GM19023 (cell line): Measurements from ENCODE around the gene NELFE.
"Not testable (repeated sequence)": the region's sequence is repeated elsewhere in the genome, so short reads cannot be mapped to it uniquely, and the experiment has no call there.

ENCODE experiments used
- ATAC-seq: cut with Tn5 transposase; IDR thresholded peaks from one replicate; pipeline ENCODE4 v1.9.1; 2021; ENCODE audit warnings: mild to moderate bottlenecking, moderate library complexity; ENCODE audit not compliant: unreplicated experiment

NELFE gene

GRCh38 chr6:31976065-31976464 is 17.3 kb upstream of the NELFE start:
- not testable (repeated sequence) for ATAC-seq

- no peak for ATAC-seq
Observed at GRCh38 chr6:31972709-31973350, 14.1 kb upstream of the NELFE start.

- ATAC-seq, result peak; percentile 93
Observed at GRCh38 chr6:31971993-31972708, 13.4 kb upstream of the NELFE start, which contains the start of gene DXO. Gene DXO (minus strand): TSS chr6:31972138. CDS start chr6:31971675, 463 bp downstream.

- ATAC-seq, result no peak
Observed at GRCh38 chr6:31971279-31971992, 12.7 kb upstream of the NELFE start.

GRCh38 chr6:31970604-31971271 is 12.0 kb upstream of the NELFE start:
- no peak for ATAC-seq

- ATAC-seq, result no peak
Observed at GRCh38 chr6:31969712-31970603, 11.2 kb upstream of the NELFE start.

GRCh38 chr6:31968791-31969711 is 10.3 kb upstream of the NELFE start:
- no peak for ATAC-seq

GRCh38 chr6:31968326-31968725 is 9.6 kb upstream of the NELFE start:
- no peak for ATAC-seq

GRCh38 chr6:31967926-31968320 is 9.2 kb upstream of the NELFE start:
- ATAC-seq, result no peak

GRCh38 chr6:31966997-31967925 is 8.5 kb upstream of the NELFE start:
- ATAC-seq, result no peak

GRCh38 chr6:31966506-31966905 is 7.7 kb upstream of the NELFE start:
- no peak for ATAC-seq

- no peak for ATAC-seq
Observed at GRCh38 chr6:31965700-31966099, 6.9 kb upstream of the NELFE start.

- no peak for ATAC-seq
Observed at GRCh38 chr6:31963921-31964320, 5.2 kb upstream of the NELFE start.

GRCh38 chr6:31961616-31962015 is 2.8 kb upstream of the NELFE start:
- ATAC-seq, result no peak

GRCh38 chr6:31958412-31958740 is 395 bp downstream of the NELFE start:
- peak; percentile 4 for ATAC-seq

- no peak for ATAC-seq
Observed at GRCh38 chr6:31956796-31957195, 2.0 kb downstream of the NELFE start.

- no peak for ATAC-seq
Observed at GRCh38 chr6:31954511-31954910, 4.3 kb downstream of the NELFE start.

- no peak for ATAC-seq
Observed at GRCh38 chr6:31952890-31953289, 5.9 kb downstream of the NELFE start.
